Breast epithelium (tissue), 4 donors: Measurements from ENCODE around the gene ARID5B. TPM values are rescaled to one million over a fixed set of nuclear protein-coding genes. Genes with fewer than 3 reads are reported as not detected.
A peak's percentile ranks its signal among the peaks of the same experiment; 100 is the strongest.

Source experiments
- DNase-seq, 2 donors: peaks; one replicate each; pipeline ENCODE4 v3.0.0-alpha.2; 2019; ENCODE audit warnings: low spot score in 2 of 2
- H3K27ac ChIP-seq, 2 donors: fragments of 200-600 bp; sonication (generic) in 1 of 2; one replicate each; pipeline ENCODE4 v1.5.1; 2016 to 2019; ENCODE audit warnings: mild to moderate bottlenecking in 1 of 2
- H3K27me3 ChIP-seq, 2 donors: fragments of 200-600 bp; sonication (generic) in 1 of 2; one replicate each; pipeline versions ENCODE4 v1.5.1 to v1.6.0; 2017 to 2019; ENCODE audit warnings: control low read depth in 1 of 2, mild to moderate bottlenecking in 1 of 2
- H3K36me3 ChIP-seq: fragments of 200-600 bp; one replicate; pipeline ENCODE4 v1.5.1; 2019
- H3K4me1 ChIP-seq, 2 donors: fragments of 200-600 bp; sonication (generic); one replicate each; pipeline ENCODE4 v1.5.1; 2016 to 2019; ENCODE audit warnings: control low read depth in 1 of 2
- H3K4me3 ChIP-seq, 3 donors: fragments of 200-600 bp; sonication (generic); 1 replicate in 2 of 3; 2 replicates in 1 of 3; pipeline ENCODE4 v1.5.1; 2016 to 2019; ENCODE audit warnings: mild to moderate bottlenecking in 3 of 3, moderate library complexity in 2 of 3
- H3K9me3 ChIP-seq, 2 donors: fragments of 200-600 bp; sonication (generic) in 1 of 2; one replicate each; pipeline ENCODE4 v1.5.1; 2016 to 2019; ENCODE audit warnings: control low read depth in 1 of 2
- POLR2A ChIP-seq: fragments of 450-650 bp; IDR thresholded peaks from one replicate; pipeline ENCODE4 v1.6.1; 2016; ENCODE audit warnings: antibody characterized with exemption, mild to moderate bottlenecking, moderate library complexity
- POLR2AphosphoS5 ChIP-seq, 3 donors: sonication (generic); formaldehyde crosslinking; IDR thresholded peaks; one replicate each; pipeline ENCODE4 v1.6.1; 2017; ENCODE audit warnings: antibody characterized with exemption in 3 of 3
- intact Hi-C: fragments of 100-400 bp; cut with DNase I; formaldehyde crosslinking; loops from one replicate; pipeline ENCODE4 v1.15.1; 2023; ENCODE audit warnings: low total_unique reads
- total RNA-seq, 3 donors: library from RNA; depleted of rRNA; stranded (reverse); fragments of >200 nt; gene quantifications; one replicate each; pipeline ENCODE4 v1.1.0, GENCODE V29; 2016
- TF ChIP-seq, protein P1 (sequence below), 3 donors: fragments of 450-650 bp; IDR thresholded peaks; one replicate each; pipeline ENCODE4 v1.5.1; 2016 to 2017; ENCODE audit warnings: antibody characterized with exemption in 3 of 3, mild to moderate bottlenecking in 3 of 3, moderate library complexity in 3 of 3

ARID5B gene
- total RNA-seq, 3 donors from 2014 or later, result 89.5 to 166 (median 125) TPM

DNA sequence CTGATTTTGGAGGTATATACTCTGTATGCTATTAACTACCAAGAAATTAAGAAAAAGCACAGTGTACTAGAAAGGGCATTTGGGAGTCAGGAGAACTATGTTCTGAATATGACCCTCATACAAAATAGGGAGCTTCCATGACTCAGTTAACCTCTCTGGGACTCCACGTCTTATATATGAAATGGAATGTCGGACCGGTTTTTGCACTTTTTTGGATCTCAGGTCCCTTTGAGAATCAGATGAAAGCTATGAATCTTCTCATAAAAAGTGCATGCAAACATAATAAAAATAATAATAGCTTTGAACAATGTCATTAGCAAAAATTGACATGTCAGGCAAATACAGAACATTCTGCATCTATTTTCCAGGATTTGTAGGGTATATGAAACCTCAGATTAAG, 113.0 kb downstream of the ARID5B start:
- intact Hi-C loops, result no loop called here
- Histone ChIP-seq H3K27me3 (no peaks in the 10 kb centered on the region), H3K4me1 (peaks cover 0 to 14% of the 10 kb centered on the region in 2 donors), H3K9me3 (no peaks in the 10 kb centered on the region), H3K36me3 (no peaks in the 10 kb centered on the region), H3K4me3 (no peak overlapping the region), H3K27ac (no peak overlapping the region)
- DNase-seq, result no peak
- TF ChIP-seq, protein P1, sequence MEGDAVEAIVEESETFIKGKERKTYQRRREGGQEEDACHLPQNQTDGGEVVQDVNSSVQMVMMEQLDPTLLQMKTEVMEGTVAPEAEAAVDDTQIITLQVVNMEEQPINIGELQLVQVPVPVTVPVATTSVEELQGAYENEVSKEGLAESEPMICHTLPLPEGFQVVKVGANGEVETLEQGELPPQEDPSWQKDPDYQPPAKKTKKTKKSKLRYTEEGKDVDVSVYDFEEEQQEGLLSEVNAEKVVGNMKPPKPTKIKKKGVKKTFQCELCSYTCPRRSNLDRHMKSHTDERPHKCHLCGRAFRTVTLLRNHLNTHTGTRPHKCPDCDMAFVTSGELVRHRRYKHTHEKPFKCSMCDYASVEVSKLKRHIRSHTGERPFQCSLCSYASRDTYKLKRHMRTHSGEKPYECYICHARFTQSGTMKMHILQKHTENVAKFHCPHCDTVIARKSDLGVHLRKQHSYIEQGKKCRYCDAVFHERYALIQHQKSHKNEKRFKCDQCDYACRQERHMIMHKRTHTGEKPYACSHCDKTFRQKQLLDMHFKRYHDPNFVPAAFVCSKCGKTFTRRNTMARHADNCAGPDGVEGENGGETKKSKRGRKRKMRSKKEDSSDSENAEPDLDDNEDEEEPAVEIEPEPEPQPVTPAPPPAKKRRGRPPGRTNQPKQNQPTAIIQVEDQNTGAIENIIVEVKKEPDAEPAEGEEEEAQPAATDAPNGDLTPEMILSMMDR (IDR thresholded peaks at IDR 0.05), result no peak
- TF ChIP-seq POLR2A (no peak), POLR2AphosphoS5 (IDR thresholded peaks at IDR 0.05) (no peak)

DNA sequence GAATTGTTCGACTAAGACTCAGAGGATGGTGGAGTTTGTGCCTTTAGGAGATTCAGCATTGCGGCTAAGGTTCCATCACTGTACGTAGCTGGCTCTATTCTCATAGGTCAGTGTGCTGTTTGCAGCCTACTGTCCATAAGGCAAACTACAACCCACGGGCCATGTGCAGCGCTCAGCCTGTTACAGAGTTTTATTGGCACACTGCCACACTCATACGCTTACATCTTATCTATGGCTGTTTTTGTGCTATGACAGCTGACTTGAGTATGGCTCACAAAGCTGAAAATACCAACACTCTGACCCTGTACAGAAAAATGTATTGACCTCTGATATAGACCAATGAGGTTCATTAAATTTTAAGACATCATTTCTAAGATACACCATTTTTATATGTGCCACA, 114.5 kb downstream of the ARID5B start:
- Histone ChIP-seq H3K4me1 (peaks cover 0 to 14% of the 10 kb centered on the region in 2 donors), H3K27ac (peak overlapping the region in 1 of 2 donors; percentile 86), H3K9me3 (no peaks in the 10 kb centered on the region), H3K36me3 (no peaks in the 10 kb centered on the region), H3K27me3 (no peaks in the 10 kb centered on the region), H3K4me3 (no peak overlapping the region)
- TF ChIP-seq POLR2A (no peak), POLR2AphosphoS5 (IDR thresholded peaks at IDR 0.05) (no peak)
- TF ChIP-seq, protein P1 (IDR thresholded peaks at IDR 0.05), result no peak
- intact Hi-C loops, result no loop called here
- no peak for DNase-seq

DNA sequence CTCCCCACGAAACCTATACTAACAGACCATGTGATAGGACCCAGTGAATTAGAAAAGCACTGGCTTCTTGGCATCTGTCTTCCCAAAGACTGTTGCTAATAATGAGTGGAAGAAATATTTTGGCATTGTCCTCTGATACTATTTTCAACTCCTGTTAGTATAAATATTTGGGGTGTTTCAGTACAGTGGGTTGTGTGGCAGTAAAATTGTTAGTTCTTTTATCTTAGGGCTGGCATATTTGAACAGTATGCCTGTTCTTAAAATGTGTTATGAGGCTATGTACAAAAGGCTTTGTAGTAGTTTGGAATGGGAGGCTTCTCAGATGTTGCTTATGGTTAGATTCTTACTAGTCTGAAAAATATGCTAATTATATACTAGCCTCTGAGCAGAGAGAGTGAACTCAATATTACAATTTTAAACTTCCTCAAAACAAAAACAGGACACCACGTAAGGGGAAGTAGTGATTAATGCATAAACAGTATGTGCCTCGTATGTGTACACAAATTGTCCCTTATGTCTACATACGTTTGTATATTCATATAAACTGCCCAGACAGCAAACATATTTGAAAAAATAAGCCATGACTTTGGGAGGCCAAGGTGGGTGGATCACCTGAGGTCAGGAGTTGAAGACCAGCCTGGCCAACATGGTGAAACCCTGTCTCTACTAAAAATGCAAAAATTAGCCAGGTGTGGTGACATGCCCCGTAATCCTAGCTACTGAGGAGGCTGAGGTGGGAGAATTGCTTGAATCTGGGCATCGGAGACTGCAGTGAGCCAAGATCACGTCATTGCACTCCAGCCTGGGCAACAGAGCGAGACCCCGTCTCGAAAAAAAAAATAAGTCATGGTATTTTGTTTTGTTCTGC, 115.4 kb downstream of the ARID5B start:
- Histone ChIP-seq H3K36me3 (no peaks in the 10 kb centered on the region), H3K4me1 (peaks cover 0 to 8% of the 10 kb centered on the region in 2 donors), H3K27me3 (no peaks in the 10 kb centered on the region), H3K9me3 (no peaks in the 10 kb centered on the region), H3K4me3 (no peak overlapping the region), H3K27ac (peak overlapping the region; percentile 68 to 86)
- no peak for TF ChIP-seq POLR2AphosphoS5 (IDR thresholded peaks at IDR 0.05)
- TF ChIP-seq, protein P1 (IDR thresholded peaks at IDR 0.05), result no peak
- TF ChIP-seq POLR2A, result no peak
- DNase-seq, result no peak
- intact Hi-C loops, result no loop called here

DNA sequence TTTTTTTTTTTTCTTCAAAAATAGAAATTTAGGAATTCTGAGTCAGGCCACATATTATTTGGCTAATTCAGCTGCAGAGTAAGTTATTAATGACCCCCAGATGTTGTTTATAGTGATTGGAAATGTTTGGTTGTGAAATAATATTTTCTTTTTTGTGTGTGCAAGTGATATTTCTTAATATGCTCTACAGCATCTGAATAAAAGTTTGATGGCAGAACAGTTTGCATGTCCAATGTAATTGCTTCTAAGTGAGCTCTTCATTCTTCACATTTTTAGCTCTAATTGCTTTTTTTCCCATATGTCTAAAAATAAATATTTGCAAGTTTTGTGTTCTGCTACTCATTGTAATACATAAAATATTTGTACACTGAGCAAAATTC, 116.0 kb downstream of the ARID5B start:
- Histone ChIP-seq H3K9me3 (no peaks in the 10 kb centered on the region), H3K27ac (peak overlapping the region in 1 of 2 donors; percentile 82), H3K4me1 (peaks cover 0 to 8% of the 10 kb centered on the region in 2 donors), H3K4me3 (no peak overlapping the region), H3K27me3 (no peaks in the 10 kb centered on the region), H3K36me3 (no peaks in the 10 kb centered on the region)
- TF ChIP-seq POLR2AphosphoS5 (IDR thresholded peaks at IDR 0.05) (no peak), POLR2A (no peak)
- TF ChIP-seq, protein P1 (IDR thresholded peaks at IDR 0.05), result no peak
- no peak for DNase-seq
- intact Hi-C loops, result no loop called here

DNA sequence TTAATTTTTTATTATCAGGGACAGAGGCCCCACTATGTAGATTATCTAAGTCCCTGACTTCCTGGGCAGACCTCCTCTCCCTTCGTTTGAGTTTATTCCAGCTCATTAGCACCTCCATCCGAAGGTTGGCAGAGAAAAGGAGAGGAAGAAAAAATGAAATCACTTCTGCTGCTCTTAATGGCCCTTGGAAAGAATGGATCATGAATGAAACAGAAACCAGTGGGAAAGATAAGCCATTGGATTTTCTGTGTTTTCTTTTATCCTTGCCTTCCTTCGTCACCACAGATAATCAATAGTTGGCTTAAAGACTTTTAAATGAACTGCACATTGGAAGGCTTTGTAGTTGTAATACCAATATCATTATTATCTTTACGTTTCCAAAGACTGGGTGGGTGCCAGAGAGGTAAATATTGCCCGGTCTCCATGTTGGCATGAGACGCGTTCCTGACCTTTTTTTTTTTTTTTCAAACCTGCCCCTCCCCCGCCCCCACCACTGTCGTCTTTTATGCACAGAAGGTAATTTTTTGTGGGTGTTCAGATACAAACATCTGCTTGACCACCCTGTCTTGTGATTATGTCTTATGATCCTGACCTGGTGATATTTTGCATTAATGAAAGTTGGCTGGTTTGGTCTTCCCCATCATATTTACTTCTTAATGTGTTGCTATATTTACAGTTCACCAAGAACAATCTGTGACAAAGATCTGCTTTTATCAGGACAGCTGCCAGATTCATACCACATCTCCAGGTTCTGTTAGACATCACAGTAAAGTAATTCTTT, 116.8 kb downstream of the ARID5B start:
- Histone ChIP-seq H3K36me3 (no peaks in the 10 kb centered on the region), H3K9me3 (no peaks in the 10 kb centered on the region), H3K4me3 (no peak overlapping the region), H3K27ac (peak overlapping the region; percentile 82 to 85), H3K27me3 (no peaks in the 10 kb centered on the region), H3K4me1 (peaks cover 0 to 8% of the 10 kb centered on the region in 2 donors)
- intact Hi-C loops, result no loop called here
- TF ChIP-seq POLR2A (no peak), POLR2AphosphoS5 (IDR thresholded peaks at IDR 0.05) (no peak)
- TF ChIP-seq, protein P1 (IDR thresholded peaks at IDR 0.05), result no peak
- DNase-seq, result no peak
